DOHH2 (cell line): ENCODE data around the gene TBXA2R.

Source experiments
- H3F3A ChIP-seq: fragments of 200-600 bp; sonication (generic), shearing (Covaris generic); 2 replicates; pipeline ENCODE4 v1.6.0; 2016; ENCODE audit warnings: antibody characterized with exemption, mild to moderate bottlenecking; ENCODE audit not compliant: control insufficient read depth, insufficient read depth
- H3K27ac ChIP-seq: fragments of 200-600 bp; sonication (generic); 2 replicates; pipeline ENCODE4 v1.5.1; 2014; ENCODE audit warnings: low read depth, mild to moderate bottlenecking, low read length, moderate library complexity
- H3K27me3 ChIP-seq: fragments of 200-600 bp; sonication (generic); 2 replicates; pipeline ENCODE4 v1.6.1; 2014; ENCODE audit warnings: mild to moderate bottlenecking, low read length, mixed read lengths; ENCODE audit not compliant: control insufficient read depth
- H3K36me3 ChIP-seq: fragments of 200-600 bp; sonication (generic); 2 replicates; pipeline ENCODE4 v1.6.1; 2014; ENCODE audit warnings: mild to moderate bottlenecking, low read length, moderate library complexity, mixed read lengths; ENCODE audit not compliant: control insufficient read depth
- H3K4me1 ChIP-seq: fragments of 200-600 bp; sonication (generic); 2 replicates; pipeline ENCODE4 v1.6.1; 2014; ENCODE audit warnings: mild to moderate bottlenecking, low read length, mixed read lengths; ENCODE audit not compliant: control insufficient read depth
- H3K4me2 ChIP-seq: fragments of 200-600 bp; sonication (generic); 2 replicates; pipeline ENCODE4 v1.6.0; 2014; ENCODE audit warnings: mild to moderate bottlenecking, low read length, moderate library complexity
- H3K4me3 ChIP-seq: fragments of 200-600 bp; sonication (generic); 2 replicates; pipeline ENCODE4 v1.5.1; 2014; ENCODE audit warnings: mild to moderate bottlenecking, low read length, mixed read lengths
- H3K79me2 ChIP-seq: fragments of 200-600 bp; sonication (generic); 2 replicates; pipeline ENCODE4 v1.6.1; 2014; ENCODE audit warnings: mild to moderate bottlenecking, low read length, mixed read lengths; ENCODE audit not compliant: control insufficient read depth
- H3K9me2 ChIP-seq: fragments of 200-600 bp; sonication (generic); replicated peaks from 2 replicates; pipeline ENCODE4 v1.6.1; 2014; ENCODE audit warnings: mild to moderate bottlenecking, low read length, mixed read lengths; ENCODE audit not compliant: control insufficient read depth
- H3K9me3 ChIP-seq: fragments of 200-600 bp; sonication (generic); 2 replicates; pipeline ENCODE4 v1.6.1; 2014; ENCODE audit warnings: antibody characterized with exemption, low read length, mixed read lengths; ENCODE audit not compliant: control insufficient read depth, insufficient read depth
- H4K20me1 ChIP-seq: fragments of 200-600 bp; sonication (generic); 2 replicates; pipeline ENCODE4 v1.6.0; 2014; ENCODE audit warnings: low read depth, mild to moderate bottlenecking, antibody characterized with exemption, low read length, moderate library complexity; ENCODE audit not compliant: control insufficient read depth, insufficient read depth
- EZH2phosphoT487 ChIP-seq: fragments of 200-600 bp; sonication (generic); IDR thresholded peaks from 2 replicates; pipeline ENCODE4 v1.6.1; 2017; ENCODE audit warnings: borderline replicate concordance, mild to moderate bottlenecking, antibody characterized with exemption, low read length, moderate library complexity, mixed read lengths
- TF ChIP-seq, protein P1 (sequence below): fragments of 200-600 bp; sonication (generic); IDR thresholded peaks from one replicate; pipeline ENCODE4 v1.5.1; 2014; ENCODE audit warnings: antibody characterized with exemption, mild to moderate bottlenecking, low read depth, low read length; ENCODE audit not compliant: poor library complexity, severe bottlenecking

TBXA2R gene

DNA sequence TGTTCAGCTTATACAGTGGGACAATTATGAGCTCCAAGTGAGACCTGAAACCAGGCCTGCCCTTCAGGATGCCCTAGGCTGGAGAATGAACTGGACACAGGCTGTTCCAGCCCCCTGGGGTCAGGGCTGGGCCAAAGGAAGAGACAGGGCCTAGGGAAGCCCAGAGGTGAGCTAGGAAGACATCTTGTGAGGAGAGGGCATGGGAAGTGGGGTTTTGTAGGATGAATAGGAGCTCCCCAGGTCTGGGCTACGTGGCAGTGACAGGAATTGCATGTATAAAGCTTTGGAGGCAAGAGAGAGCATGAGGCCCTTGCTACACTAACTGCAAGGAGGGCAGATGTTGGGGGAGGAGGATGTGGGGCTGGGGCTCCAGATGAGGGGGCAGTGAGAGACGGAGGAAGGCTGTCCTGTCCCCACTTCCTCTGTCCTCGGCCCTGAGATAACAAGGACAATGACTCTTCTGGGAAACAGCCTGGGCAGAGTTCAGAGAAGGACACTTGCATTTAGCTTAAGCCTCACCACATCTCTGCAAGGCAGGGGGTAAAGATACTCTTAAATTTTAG is 1.5 kb upstream of the TBXA2R start:
- Histone ChIP-seq H3K9me3 (no peaks in the 10 kb centered on the region), H3K27ac (no peak overlapping the region), H3K27me3 (peaks cover 24% of the 10 kb centered on the region), H3K4me2 (0 out of 2 replicates have a peak overlapping the region, but pooled peaks have one; percentile 26), H3K4me1 (peaks cover 43% of the 10 kb centered on the region), H3K36me3 (peaks cover 17% of the 10 kb centered on the region), H3K79me2 (no peaks in the 10 kb centered on the region), H4K20me1 (no peaks in the 10 kb centered on the region), H3K4me3 (no peak overlapping the region), H3K9me2 (no peaks in the 10 kb centered on the region), H3F3A (no peaks in the 10 kb centered on the region)
- no peak for TF ChIP-seq EZH2phosphoT487
- TF ChIP-seq, protein P1, sequence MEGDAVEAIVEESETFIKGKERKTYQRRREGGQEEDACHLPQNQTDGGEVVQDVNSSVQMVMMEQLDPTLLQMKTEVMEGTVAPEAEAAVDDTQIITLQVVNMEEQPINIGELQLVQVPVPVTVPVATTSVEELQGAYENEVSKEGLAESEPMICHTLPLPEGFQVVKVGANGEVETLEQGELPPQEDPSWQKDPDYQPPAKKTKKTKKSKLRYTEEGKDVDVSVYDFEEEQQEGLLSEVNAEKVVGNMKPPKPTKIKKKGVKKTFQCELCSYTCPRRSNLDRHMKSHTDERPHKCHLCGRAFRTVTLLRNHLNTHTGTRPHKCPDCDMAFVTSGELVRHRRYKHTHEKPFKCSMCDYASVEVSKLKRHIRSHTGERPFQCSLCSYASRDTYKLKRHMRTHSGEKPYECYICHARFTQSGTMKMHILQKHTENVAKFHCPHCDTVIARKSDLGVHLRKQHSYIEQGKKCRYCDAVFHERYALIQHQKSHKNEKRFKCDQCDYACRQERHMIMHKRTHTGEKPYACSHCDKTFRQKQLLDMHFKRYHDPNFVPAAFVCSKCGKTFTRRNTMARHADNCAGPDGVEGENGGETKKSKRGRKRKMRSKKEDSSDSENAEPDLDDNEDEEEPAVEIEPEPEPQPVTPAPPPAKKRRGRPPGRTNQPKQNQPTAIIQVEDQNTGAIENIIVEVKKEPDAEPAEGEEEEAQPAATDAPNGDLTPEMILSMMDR = no peak

DNA sequence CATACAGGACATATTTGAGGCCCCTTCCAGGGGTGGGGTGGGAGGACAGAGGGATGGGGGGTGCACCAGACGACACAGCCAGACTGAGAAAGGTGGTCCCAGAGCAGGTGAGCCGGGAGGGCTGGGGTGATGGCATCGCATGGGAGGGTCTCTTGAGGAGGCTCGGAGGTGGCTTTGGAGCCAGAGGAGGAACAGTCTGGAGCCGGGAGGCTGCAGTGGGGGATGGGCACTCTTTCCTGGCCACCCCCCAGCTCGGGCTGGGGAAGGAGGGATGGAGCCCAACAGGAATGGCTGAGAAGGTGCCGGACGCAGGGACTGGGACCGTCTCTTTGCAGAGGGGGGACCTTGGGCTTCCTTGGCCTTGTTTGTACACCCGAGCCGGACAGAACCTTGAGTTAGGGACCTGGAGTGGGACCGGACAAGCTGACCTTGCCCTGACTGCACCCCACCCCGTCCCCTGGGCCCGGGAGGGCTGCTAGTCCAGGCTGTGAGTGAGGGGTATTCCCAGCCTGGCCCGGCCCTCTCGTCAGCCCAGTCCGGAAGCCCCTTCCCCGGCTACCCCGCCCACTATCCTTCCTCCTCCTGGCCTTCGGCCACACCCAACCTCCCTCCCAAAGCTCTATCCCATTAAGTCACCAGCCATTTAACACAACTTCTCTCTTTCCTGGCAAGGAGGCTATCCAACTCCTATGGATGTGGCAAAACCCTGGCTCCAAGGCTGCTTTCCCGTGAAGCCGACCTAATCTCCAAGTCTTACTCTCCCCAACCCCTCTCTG is 816 bp upstream of the TBXA2R start:
- Histone ChIP-seq H3K79me2 (no peaks in the 10 kb centered on the region), H3K9me2 (no peaks in the 10 kb centered on the region), H3K9me3 (no peaks in the 10 kb centered on the region), H3K4me1 (peaks cover 43% of the 10 kb centered on the region), H3K36me3 (peaks cover 17% of the 10 kb centered on the region), H3K27ac (no peak overlapping the region), H3K27me3 (peaks cover 24% of the 10 kb centered on the region), H3F3A (no peaks in the 10 kb centered on the region), H3K4me3 (no peak overlapping the region), H3K4me2 (peak overlapping the region; percentile 45; the same call in 1 of the 2 replicates), H4K20me1 (no peaks in the 10 kb centered on the region)
- TF ChIP-seq EZH2phosphoT487 = no peak
- TF ChIP-seq, protein P1 = no peak

DNA sequence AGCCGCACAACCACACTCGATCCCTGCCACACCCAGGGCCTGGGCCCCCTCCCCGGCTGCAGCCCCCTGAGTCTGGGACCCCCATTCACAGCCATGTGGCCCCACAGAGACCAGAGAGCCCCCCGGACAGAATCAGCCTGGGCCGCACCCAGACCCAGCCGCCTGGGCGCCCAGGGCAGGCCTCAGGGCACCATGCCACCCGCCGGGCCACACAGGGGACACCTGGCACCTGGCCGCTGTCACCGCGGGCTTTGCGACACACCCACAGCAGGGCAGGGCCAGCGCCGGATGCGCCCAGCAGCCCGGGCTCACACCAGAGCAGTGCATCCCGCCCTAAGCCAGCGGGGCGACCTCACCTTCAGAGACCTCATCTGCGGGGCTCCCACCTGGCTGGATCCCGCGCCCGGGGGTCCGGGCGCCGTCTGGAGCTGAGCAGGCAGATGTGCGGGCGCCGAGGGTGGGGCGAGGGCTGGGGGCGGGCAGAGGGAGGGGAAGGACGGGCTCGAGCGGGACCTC is 443 bp downstream of the TBXA2R start:
- Histone ChIP-seq H3K4me2 (peak overlapping the region; percentile 45), H3K4me3 (peak overlapping the region; percentile 30; the same call in 1 of the 2 replicates)

More for the DNA sequence above, 443 bp downstream of the TBXA2R start:
- Histone ChIP-seq H4K20me1 (no peaks in the 10 kb centered on the region), H3K27me3 (peaks cover 24% of the 10 kb centered on the region), H3K36me3 (peaks cover 7% of the 10 kb centered on the region; the same call in 1 of the 2 replicates), H3K4me1 (peaks cover 43% of the 10 kb centered on the region), H3K9me2 (no peaks in the 10 kb centered on the region), H3K9me3 (no peaks in the 10 kb centered on the region), H3K79me2 (no peaks in the 10 kb centered on the region), H3F3A (no peaks in the 10 kb centered on the region), H3K27ac (no peak overlapping the region)
- peak; percentile 38; the same call in 1 of the 2 replicates for TF ChIP-seq EZH2phosphoT487
- TF ChIP-seq, protein P1 = no peak
